ENCODE data around the gene LZTS3. TPM values are rescaled to one million over a fixed set of nuclear protein-coding genes. Genes with fewer than 3 reads are reported as not detected.

LZTS3 gene
- total and polyA plus RNA-seq, 2 experiments from 2014 or later = 35.3 to 36.4 TPM

DNA sequence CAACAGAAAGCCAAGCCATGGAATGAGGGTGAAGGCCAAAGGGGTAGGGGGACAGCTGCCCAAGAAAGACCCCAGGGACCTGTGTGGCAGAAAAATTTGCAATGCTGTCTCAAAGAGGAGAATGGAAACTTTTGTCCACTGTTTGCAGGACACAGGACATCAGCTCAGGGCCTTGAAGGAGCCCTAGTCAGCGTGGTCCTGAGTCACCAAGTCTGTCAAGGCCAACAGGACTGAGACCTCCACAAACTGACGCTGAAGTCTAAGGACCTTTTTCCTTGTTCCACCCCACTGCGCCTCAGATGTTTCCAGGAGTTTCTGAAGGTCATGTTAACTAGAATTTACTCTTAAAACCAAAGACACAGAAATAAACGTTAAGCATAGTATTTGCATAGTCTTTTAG, 57.0 kb downstream of the LZTS3 start:
- 95% methylated on average over 4 of the region's 4 CpGs for WGBS (ENCODE audit: low lambda C conversion rate, missing lambda C conversion rate)
- Histone ChIP-seq H3K79me2 (peaks cover 5% of the 10 kb centered on the region), H3K27me3 (no peaks in the 10 kb centered on the region), H3K4me2 (no peak overlapping the region), H3K4me1 (ENCODE audit: insufficient read depth) (no peaks in the 10 kb centered on the region), H3K4me3 (no peak overlapping the region), H3K9me2 (replicated peaks; ENCODE audit: insufficient read depth) (no peaks in the 10 kb centered on the region), H3K27ac (no peak overlapping the region), H3K36me3 (replicated peaks; ENCODE audit: insufficient read depth, low read depth) (no peaks in the 10 kb centered on the region), H2AFZ (no peak overlapping the region), H4K20me1 (ENCODE audit: insufficient read depth, poor library complexity, severe bottlenecking) (no peaks in the 10 kb centered on the region), H3K9me3 (ENCODE audit: low read depth) (no peaks in the 10 kb centered on the region)
- TF ChIP-seq EZH2 (IDR thresholded peaks at IDR 0.05; ENCODE audit: borderline replicate concordance) (no peak), EZH2phosphoT487 (IDR thresholded peaks at IDR 0.05; ENCODE audit: low read depth, severe bottlenecking, unreplicated experiment) (no peak)
- TF ChIP-seq, protein P1, sequence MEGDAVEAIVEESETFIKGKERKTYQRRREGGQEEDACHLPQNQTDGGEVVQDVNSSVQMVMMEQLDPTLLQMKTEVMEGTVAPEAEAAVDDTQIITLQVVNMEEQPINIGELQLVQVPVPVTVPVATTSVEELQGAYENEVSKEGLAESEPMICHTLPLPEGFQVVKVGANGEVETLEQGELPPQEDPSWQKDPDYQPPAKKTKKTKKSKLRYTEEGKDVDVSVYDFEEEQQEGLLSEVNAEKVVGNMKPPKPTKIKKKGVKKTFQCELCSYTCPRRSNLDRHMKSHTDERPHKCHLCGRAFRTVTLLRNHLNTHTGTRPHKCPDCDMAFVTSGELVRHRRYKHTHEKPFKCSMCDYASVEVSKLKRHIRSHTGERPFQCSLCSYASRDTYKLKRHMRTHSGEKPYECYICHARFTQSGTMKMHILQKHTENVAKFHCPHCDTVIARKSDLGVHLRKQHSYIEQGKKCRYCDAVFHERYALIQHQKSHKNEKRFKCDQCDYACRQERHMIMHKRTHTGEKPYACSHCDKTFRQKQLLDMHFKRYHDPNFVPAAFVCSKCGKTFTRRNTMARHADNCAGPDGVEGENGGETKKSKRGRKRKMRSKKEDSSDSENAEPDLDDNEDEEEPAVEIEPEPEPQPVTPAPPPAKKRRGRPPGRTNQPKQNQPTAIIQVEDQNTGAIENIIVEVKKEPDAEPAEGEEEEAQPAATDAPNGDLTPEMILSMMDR (IDR thresholded peaks at IDR 0.05; ENCODE audit: poor library complexity) = no peak
- DNase-seq (ENCODE audit: low spot score) = no peak

DNA sequence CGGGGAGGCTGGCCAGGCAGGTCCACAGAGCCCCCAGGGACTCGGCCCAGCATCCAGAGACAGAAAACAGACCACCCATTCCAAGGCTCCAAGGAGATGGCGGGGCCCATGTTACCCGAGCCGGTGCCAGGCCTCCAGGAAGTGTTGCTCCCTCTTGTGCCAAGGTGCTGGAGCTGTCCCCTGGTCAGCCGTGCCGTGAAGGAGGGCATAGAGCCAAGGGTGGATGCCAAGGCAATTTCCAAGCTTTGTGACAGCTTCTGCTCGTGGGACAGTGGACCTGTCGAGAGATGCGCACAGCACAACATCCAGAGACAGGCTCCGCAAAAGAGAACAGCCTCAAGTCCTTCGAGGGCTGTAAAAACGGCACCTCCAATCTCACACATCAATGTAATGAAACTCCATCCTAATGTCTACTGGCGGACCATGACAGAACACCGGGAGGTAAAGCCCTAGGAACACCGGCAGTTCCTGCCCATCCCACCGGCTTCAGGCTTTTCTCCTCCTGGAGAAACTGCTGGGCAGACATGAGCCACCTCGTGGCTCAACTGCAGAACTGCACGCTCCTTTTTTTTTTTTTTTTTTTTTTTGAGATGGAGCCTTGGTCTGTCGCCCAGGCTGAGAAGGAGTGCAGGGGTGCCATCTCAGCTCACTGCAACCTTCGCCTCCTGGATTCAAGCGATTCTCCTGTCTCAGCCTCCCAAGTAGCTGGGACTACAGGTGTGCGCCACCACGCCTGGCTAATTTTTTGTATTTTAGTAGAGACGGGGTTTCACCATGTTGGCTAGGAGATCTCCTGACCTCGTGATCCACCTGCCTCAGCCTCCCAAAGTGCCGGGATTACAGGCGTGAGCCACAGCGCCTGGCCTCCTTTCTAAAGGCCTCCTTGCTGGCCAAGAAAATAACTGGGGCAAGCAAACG, 57.9 kb downstream of the LZTS3 start:
- Histone ChIP-seq H3K9me2 (replicated peaks; ENCODE audit: insufficient read depth) (no peaks in the 10 kb centered on the region), H3K4me2 (no peak overlapping the region), H3K4me1 (ENCODE audit: insufficient read depth) (no peaks in the 10 kb centered on the region), H3K27ac (no peak overlapping the region), H3K9me3 (ENCODE audit: low read depth) (no peaks in the 10 kb centered on the region), H3K79me2 (peaks cover 5% of the 10 kb centered on the region), H4K20me1 (ENCODE audit: insufficient read depth, poor library complexity, severe bottlenecking) (no peaks in the 10 kb centered on the region), H3K4me3 (no peak overlapping the region), H2AFZ (no peak overlapping the region), H3K36me3 (replicated peaks; ENCODE audit: insufficient read depth, low read depth) (no peaks in the 10 kb centered on the region), H3K27me3 (no peaks in the 10 kb centered on the region)
- DNase-seq (ENCODE audit: low spot score) = peak; percentile 74
- WGBS (ENCODE audit: low lambda C conversion rate, missing lambda C conversion rate) = 62% methylated on average over 30 of the region's 30 CpGs
- TF ChIP-seq EZH2phosphoT487 (IDR thresholded peaks at IDR 0.05; ENCODE audit: low read depth, severe bottlenecking, unreplicated experiment) = no peak
- TF ChIP-seq, protein P1 (IDR thresholded peaks at IDR 0.05; ENCODE audit: poor library complexity) = peak; percentile 63

Other genes starting within 250 kb of the LZTS3 start
- 27.0 and 33.8 TPM in 2 replicates for gene GNRH2, start 129.9 kb downstream of the LZTS3 start, total RNA-seq
- 93.8 and 131 TPM in 2 replicates for gene GNRH2, start 129.9 kb downstream of the LZTS3 start, polyA plus RNA-seq
- gene MRPS26, start 127.5 kb downstream of the LZTS3 start, total RNA-seq = 84.4 and 89.2 TPM in 2 replicates
- 150 and 174 TPM in 2 replicates for gene MRPS26, start 127.5 kb downstream of the LZTS3 start, polyA plus RNA-seq
- gene OXT, start 101.9 kb downstream of the LZTS3 start, total RNA-seq = 0.92 TPM in 1 of 2 replicates, not detected in the other
- 3.4 and 4.3 TPM in 2 replicates for gene OXT, start 101.9 kb downstream of the LZTS3 start, polyA plus RNA-seq
- gene AVP, start 88.8 kb downstream of the LZTS3 start, total RNA-seq = 0.67 TPM in 1 of 2 replicates, not detected in the other
- gene AVP, start 88.8 kb downstream of the LZTS3 start, polyA plus RNA-seq = 1.2 and 1.3 TPM in 2 replicates
- 25.2 and 27.8 TPM in 2 replicates for gene FASTKD5, start 13.7 kb downstream of the LZTS3 start, total RNA-seq
- gene FASTKD5, start 13.7 kb downstream of the LZTS3 start, polyA plus RNA-seq = 16.0 and 21.8 TPM in 2 replicates
- 4.0 and 4.8 TPM in 2 replicates for gene UBOX5, start 13.7 kb downstream of the LZTS3 start, total RNA-seq
- gene UBOX5, start 13.7 kb downstream of the LZTS3 start, polyA plus RNA-seq = 5.8 and 6.1 TPM in 2 replicates
- 92.9 and 95.2 TPM in 2 replicates for gene DDRGK1, start 31.1 kb upstream of the LZTS3 start, total RNA-seq
- 154 and 159 TPM in 2 replicates for gene DDRGK1, start 31.1 kb upstream of the LZTS3 start, polyA plus RNA-seq
- gene ITPA, start 35.9 kb upstream of the LZTS3 start, total RNA-seq = 27.8 and 33.5 TPM in 2 replicates
- 48.2 and 73.9 TPM in 2 replicates for gene ITPA, start 35.9 kb upstream of the LZTS3 start, polyA plus RNA-seq
- gene SLC4A11, start 65.6 kb upstream of the LZTS3 start, total RNA-seq = 0.28 and 0.37 TPM in 2 replicates
- gene SLC4A11, start 65.6 kb upstream of the LZTS3 start, polyA plus RNA-seq = 1.3 and 2.3 TPM in 2 replicates
- gene DNAAF9, start 234.1 kb upstream of the LZTS3 start, total RNA-seq = 10.3 and 11.9 TPM in 2 replicates
- 4.7 and 5.2 TPM in 2 replicates for gene DNAAF9, start 234.1 kb upstream of the LZTS3 start, polyA plus RNA-seq